HCT116 (cell line): ENCODE measurements around the gene SLC41A3.
"Not testable (repeated sequence)": the region's sequence is repeated elsewhere in the genome, so short reads cannot be mapped to it uniquely, and the experiment has no call there.

Experiments used
- CBX3 ChIP-seq: IDR thresholded peaks from 2 replicates; pipeline ENCODE4 v1.6.1; 2012; ENCODE audit warnings: low read depth
- CEBPB ChIP-seq: IDR thresholded peaks from 2 replicates; pipeline ENCODE4 v1.6.1; 2012; ENCODE audit warnings: low read depth
- CTCF ChIP-seq, 3 experiments: fragments of 200-600 bp in 1 of 3; sonication (generic) in 1 of 3; IDR thresholded peaks in 2 of 3; conservative IDR thresholded peaks in 1 of 3; 2 replicates each; pipeline ENCODE4 v1.5.1; 2012 to 2017; ENCODE audit warnings: low read depth in 2 of 3, low read length in 2 of 3, antibody characterized with exemption in 1 of 3, borderline replicate concordance in 1 of 3, control low read depth in 1 of 3, mild to moderate bottlenecking in 1 of 3, mixed read lengths in 1 of 3, mixed run types in 1 of 3, moderate library complexity in 1 of 3; ENCODE audit not compliant: insufficient read depth in 1 of 3
- EZH2 ChIP-seq: fragments of 200-600 bp; sonication (generic); IDR thresholded peaks from 2 replicates; pipeline ENCODE4 v1.6.1; 2017; ENCODE audit warnings: antibody characterized with exemption, mixed run types
- EZH2phosphoT487 ChIP-seq: fragments of 200-600 bp; IDR thresholded peaks from 2 replicates; pipeline ENCODE4 v1.6.1; 2018; ENCODE audit warnings: antibody characterized with exemption, borderline replicate concordance
- FOSL1 ChIP-seq: IDR thresholded peaks from 2 replicates; pipeline ENCODE4 v1.6.1; 2012; ENCODE audit warnings: low read depth
- MAX ChIP-seq: IDR thresholded peaks from 2 replicates; pipeline ENCODE4 v1.6.1; 2012
- POLR2A ChIP-seq: IDR thresholded peaks from 2 replicates; pipeline ENCODE4 v1.7.0; 2011; ENCODE audit warnings: borderline replicate concordance; ENCODE audit not compliant: insufficient read depth, insufficient read length; ENCODE audit errors: extremely low read depth
- POLR2AphosphoS5 ChIP-seq: IDR thresholded peaks from 2 replicates; pipeline ENCODE4 v1.6.1; 2011; ENCODE audit warnings: mild to moderate bottlenecking, low read depth, low read length, moderate library complexity
- RAD21 ChIP-seq: IDR thresholded peaks from 2 replicates; pipeline ENCODE4 v1.6.1; 2012; ENCODE audit warnings: low read depth, mild to moderate bottlenecking
- SIN3A ChIP-seq: IDR thresholded peaks from 2 replicates; pipeline ENCODE4 v1.6.1; 2012; ENCODE audit warnings: low read depth
- SRF ChIP-seq: IDR thresholded peaks from 2 replicates; pipeline ENCODE4 v1.6.1; 2012; ENCODE audit warnings: low read depth
- TCF7L2 ChIP-seq: IDR thresholded peaks from 2 replicates; pipeline ENCODE4 v1.7.0; 2011; ENCODE audit warnings: borderline replicate concordance, inconsistent platforms; ENCODE audit not compliant: insufficient read depth, insufficient read length; ENCODE audit errors: extremely low read depth
- ZNF274 ChIP-seq: fragments of 200-500 bp; sonication (Bioruptor generic); IDR thresholded peaks from 2 replicates; pipeline ENCODE4 v1.6.1; 2014; ENCODE audit warnings: mild to moderate bottlenecking, low read depth, low read length, inconsistent platforms

- not testable (repeated sequence) for TF ChIP-seq CTCF (IDR thresholded peaks at IDR 0.05 in 2 of 3, conservative IDR thresholded peaks at IDR 0.05 in 1 of 3; ENCODE audit: borderline replicate concordance in 1 of 3, insufficient read depth in 1 of 3, low read depth in 2 of 3, low read length in 2 of 3); POLR2AphosphoS5; SRF; ZNF274; EZH2; TCF7L2; MAX; SIN3A; CEBPB; CBX3; RAD21; POLR2A; EZH2phosphoT487; FOSL1
Measured at GRCh38 chr3:125963834-125964233, 120.1 kb downstream of the SLC41A3 start.
